HG03442 (cell line): ENCODE measurements around the gene CERS3.

ENCODE experiments used
- ATAC-seq: cut with Tn5 transposase; IDR thresholded peaks from one replicate; pipeline ENCODE4 v1.9.1; 2021; ENCODE audit warnings: mild to moderate bottlenecking, moderate library complexity; ENCODE audit not compliant: unreplicated experiment

CERS3 gene

GRCh38 chr15:100531204-100531603 is 2.5 kb upstream of the CERS3 start:
- ATAC-seq: no peak

- ATAC-seq: no peak
These were observed 806 bp upstream of the CERS3 start for GRCh38 chr15:100529556-100529955.

- no peak for ATAC-seq
These were observed 2.7 kb downstream of the CERS3 start for GRCh38 chr15:100526027-100526481.

GRCh38 chr15:100525436-100525835 is 3.3 kb downstream of the CERS3 start:
- no peak for ATAC-seq

- no peak for ATAC-seq
These were observed 4.4 kb downstream of the CERS3 start for GRCh38 chr15:100524326-100524725.

DNA sequence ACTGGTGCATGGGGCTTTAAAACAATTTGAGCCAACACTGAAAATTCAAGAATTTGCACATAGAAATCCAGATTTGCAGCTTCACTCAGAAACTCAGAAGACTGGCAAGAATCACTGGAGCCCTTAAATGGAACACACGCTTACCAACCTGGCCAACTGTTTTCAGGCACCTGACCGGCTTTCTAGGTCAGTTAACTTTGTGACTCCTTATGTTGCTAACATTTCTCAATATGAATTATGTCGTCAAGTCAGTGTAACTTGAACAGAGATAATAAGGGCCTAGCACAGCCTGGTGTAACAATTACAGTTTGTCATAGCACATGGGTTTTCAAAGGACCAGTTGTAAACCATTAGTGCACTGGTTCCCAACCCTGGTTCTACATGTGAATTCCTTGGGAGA is 6.8 kb downstream of the CERS3 start:
- no peak for ATAC-seq

DNA sequence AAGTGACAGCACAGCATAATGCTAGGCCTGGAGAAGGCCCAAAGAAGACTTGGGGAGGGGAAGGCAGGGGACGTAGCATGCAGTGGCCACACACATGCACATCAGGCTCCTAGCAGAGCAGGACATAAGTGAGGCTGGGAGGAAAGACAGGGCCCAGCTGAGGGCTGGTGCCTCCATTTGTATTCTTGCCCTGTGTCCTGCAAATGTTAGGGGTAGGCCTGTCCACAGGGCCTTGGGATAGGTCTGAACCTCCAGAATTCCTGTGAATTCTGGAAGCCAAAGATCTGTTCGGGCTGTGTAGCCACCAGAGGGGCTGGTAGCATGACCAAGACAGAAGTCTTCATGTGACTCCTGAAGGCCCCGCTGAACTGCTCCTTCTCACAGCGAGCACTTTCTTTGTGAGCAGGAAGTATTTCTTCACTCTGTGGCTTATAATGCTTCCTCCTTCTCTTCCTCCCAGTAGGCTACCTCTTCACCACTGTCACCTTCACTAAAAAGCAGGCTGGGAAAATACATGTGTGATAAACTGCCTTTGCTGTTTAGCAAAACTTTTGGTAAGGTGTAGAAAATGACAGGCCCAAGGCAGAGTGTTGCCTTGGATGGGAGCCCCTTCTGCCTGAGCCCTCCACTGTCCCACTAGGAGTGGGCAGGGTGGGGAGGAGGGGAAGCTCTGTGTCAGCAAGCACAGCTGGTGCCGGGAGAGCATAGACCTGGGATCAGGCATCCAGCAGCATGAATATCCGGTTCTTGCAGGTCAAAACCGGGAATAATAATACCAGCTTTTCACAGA is 8.4 kb downstream of the CERS3 start:
- ATAC-seq: no peak

- no peak for ATAC-seq
These were observed 10.9 kb downstream of the CERS3 start for GRCh38 chr15:100517846-100518245.

DNA sequence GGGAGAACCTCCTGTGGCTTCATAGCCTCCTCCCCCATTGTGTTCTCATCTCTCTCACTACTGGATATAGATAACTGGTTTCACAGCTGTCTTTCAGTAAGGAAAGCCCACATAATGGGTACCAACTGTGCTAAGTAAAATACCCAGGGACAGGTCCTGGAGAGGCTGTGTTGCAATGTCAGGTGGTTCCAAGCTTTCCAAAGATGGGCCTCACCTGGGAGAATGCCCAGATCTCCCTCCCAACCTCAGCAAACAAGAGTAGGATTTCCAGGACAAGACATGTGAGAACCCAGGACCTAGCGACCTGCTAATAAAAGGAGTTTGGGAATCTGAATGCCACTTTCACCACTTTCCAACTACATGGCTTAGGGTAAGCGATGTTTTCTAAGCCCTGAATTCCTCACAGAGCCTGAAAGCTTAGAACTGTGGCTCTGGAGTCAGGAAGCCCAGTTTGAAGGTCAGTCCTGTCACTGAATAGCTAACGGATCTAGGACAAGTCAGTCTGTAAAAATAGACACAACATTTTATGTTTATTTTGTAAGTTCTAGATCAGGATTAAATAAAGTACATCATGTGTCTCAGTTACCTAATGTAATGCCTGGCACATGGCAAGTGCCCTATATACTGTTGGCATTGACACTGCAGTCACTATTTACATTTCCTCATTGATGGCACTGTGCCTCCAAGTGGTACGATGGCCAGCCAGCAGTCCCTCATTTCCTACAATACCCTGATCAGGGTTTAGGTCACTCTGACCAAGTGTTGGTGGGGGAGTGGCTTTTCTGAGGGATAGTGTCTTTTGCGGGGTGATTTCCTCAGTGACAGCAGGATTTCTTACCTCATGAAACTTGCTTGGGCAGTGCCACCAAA is 11.9 kb downstream of the CERS3 start:
- no peak for ATAC-seq

DNA sequence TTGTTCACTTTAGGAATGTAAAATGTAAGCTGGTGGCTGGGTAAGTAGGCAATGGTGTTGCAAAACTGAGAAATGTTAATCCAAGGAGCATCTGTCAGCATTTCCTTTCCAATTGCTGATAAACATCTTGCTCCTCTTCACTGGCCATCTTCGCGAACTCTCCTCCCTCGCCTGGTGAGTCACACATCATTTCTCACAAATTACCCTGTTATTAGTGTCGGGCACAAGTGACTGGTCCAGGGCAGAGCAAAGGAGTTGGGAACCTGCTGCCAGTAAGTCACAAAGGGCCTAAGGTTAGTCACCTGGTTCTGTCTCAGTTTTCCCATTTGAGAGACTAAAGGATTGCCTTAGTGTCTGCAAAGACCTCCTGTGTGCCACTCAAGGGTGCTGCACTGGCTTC is 13.0 kb downstream of the CERS3 start:
- ATAC-seq: no peak

GRCh38 chr15:100508641-100509300 is 20.0 kb downstream of the CERS3 start:
- ATAC-seq: no peak

DNA sequence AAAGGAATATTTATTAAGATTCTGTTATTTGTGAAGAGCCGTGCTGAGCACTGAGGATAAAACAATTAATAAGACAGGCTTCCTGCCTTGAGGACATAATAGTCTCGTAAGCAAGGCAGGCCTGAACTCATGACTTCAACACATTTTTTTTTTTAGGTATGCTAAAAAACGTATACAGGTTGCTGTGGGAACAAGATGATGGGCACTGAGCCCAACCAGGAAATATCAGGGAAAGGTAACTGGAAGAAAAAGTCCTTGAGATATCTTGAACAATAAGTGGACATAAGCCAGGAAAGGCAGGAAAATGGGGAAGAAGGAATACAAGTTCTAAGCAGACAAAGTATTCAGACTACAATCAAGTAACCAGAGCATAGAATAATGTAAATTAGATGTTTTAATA is 26.1 kb downstream of the CERS3 start:
- no peak for ATAC-seq

DNA sequence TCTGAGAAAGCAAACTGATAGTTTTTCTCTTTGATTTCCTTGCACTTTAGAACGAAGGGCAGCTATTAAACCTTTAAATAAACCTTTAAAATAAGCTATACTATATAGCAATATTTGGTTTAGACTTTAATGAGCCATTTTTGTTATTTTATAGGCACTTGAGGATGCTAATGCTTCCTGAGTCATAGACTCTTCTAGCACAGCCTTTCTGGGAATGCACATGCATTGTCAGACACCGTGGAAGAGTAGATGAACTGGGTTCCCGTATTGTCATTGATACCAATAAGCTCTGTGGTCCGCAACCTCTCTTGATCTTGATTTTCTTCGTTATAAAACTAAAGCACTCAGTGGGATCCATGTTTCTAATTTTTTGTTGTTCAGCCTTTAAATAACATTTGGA is 27.6 kb downstream of the CERS3 start:
- ATAC-seq: no peak

DNA sequence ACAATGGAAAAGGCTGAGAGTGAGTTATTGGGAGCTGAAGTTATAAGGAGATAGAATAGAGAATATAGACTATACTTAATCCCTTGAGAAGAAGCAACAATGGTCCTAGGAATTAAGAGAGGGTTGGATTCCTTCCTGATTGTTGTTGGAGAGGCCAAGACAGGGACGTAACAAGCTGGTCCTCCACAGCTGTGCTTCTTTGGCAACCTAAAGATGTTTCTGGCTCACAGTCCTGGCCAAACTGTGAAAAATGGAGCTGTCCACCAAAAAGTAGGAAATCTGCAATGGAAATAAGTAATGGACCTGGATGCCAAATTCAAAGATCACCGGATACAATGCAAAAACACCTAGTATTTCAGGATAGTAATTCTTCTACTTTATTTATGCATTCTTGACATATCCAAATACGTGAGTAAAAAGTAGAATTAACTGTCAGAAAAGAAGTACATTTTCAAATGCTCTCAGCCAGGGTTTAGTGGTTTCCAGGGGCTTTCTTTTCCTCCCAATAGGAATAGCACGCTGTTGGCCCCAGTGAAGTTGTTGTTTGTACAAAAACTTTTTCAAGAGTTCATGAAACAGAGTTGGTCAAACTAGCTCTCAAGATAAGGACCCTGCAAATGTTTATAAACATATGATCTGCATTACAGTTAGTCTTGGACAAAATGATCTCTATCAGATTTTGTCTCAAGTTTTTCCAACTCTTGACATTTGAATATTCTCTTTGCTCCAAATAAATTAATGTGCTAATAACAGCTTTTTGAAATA is 28.3 kb downstream of the CERS3 start:
- no peak for ATAC-seq

GRCh38 chr15:100495861-100496260 is 32.9 kb downstream of the CERS3 start:
- ATAC-seq: no peak

GRCh38 chr15:100493213-100493612 is 35.5 kb downstream of the CERS3 start:
- ATAC-seq: no peak

DNA sequence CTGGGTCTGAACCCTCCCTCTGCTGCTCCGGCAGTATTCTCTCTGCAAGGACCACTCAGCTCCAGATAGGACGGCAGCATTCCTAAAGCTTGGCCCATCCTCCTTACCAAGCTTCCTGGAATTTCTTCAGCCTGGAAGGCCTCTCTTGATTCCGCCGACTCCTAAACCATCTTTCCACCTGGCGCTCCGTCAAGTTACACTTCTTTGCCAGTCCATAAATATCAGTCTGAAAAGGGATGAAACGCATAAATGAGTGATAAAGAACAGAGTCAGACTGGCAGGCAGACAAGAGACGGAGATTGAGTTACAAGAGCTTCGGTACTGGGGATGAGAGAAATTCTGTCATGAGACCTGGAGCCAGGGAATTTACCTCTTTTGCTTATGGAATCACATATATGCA is 44.3 kb downstream of the CERS3 start:
- no peak for ATAC-seq

- no peak for ATAC-seq
These were observed 45.4 kb downstream of the CERS3 start for GRCh38 chr15:100483370-100483769.

- no peak for ATAC-seq
These were observed 51.9 kb downstream of the CERS3 start for GRCh38 chr15:100476805-100477204.

GRCh38 chr15:100472736-100473135 is 56.0 kb downstream of the CERS3 start:
- no peak for ATAC-seq

- no peak for ATAC-seq
These were observed 56.8 kb downstream of the CERS3 start for GRCh38 chr15:100471933-100472332.
